GM18498 (cell line): ENCODE results near the gene TPBG.

ENCODE experiments used
- ATAC-seq: cut with Tn5 transposase; IDR thresholded peaks from one replicate; pipeline ENCODE4 v1.9.1; 2021; ENCODE audit warnings: mild to moderate bottlenecking, moderate library complexity; ENCODE audit not compliant: unreplicated experiment

The TPBG gene, protein sequence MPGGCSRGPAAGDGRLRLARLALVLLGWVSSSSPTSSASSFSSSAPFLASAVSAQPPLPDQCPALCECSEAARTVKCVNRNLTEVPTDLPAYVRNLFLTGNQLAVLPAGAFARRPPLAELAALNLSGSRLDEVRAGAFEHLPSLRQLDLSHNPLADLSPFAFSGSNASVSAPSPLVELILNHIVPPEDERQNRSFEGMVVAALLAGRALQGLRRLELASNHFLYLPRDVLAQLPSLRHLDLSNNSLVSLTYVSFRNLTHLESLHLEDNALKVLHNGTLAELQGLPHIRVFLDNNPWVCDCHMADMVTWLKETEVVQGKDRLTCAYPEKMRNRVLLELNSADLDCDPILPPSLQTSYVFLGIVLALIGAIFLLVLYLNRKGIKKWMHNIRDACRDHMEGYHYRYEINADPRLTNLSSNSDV

DNA sequence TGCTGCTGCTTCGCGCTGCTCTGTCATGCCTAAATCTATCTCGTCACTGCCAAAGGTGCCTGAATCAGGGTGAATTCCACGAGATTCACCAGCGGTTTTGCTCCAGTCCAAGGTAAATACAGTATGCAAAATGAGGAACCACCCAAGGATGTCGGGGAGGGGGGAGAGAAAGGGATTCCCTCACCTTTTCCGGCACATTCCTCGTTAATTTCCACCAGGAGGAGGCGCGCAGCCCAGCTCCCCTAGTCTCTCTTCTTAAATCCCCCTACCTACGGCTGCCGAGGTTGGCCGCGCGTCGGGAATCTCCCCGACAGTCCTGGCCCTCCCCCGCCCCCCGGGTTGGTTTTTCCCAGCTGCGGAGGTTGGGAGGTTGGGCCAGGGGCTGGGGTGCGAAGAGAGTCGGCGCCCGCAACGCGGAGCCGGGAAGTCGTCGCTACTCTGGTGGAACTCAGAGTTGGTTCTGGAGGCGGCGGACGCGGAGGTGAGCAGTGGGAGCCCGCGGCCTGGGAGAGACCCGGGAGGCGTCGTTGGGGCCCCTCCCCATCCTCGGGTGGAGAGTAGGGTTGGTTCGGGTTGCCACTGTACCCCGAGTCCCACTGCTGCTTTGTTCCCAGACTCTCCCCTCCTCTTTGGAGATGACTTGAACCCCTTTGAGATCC, at the start of gene TPBG:
Gene TPBG (plus strand): TSS at position 390 of the 659 bp plus-strand sequence. CDS start 1,145 bp downstream, outside the sequence.
- peak; percentile 68 for ATAC-seq

DNA sequence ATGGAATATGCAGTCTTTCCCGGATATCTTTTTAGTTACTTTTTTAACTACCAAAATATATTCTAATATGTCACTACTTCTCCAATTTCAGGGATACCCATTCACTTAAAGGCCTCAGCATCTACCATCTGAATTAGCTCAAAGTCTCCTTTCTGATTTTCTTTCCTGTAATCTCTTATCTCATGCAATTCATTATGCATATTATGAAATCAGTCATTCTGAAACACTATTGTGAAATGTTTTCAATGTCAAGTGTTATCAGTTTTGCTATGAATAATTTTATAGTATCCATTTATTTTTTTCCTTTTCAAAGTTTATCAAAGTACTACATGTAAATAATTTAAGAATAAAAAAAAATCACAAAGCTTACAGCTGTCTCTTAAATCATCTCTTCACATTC, 41.2 kb upstream of the TPBG start:
- ATAC-seq = no peak

DNA sequence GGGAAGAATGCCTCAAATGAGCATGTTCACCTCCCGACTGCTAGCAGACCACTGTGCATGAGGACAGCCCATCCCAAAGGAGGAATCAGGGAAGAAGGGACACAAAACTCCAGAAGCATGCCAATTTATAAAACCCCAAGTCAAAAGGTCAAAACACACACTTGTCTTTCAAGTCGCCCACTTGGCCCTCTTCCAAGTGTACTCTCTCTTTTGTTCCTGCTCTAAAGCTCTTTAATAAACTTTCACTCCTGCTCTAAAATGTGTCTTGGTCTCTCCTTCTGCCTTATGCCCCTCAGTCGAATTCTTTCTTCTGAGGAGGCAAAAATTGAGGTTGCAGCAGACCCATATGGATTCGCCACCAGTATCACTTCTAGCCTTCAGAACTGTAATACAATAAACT, 33.9 kb upstream of the TPBG start:
- no peak for ATAC-seq

DNA sequence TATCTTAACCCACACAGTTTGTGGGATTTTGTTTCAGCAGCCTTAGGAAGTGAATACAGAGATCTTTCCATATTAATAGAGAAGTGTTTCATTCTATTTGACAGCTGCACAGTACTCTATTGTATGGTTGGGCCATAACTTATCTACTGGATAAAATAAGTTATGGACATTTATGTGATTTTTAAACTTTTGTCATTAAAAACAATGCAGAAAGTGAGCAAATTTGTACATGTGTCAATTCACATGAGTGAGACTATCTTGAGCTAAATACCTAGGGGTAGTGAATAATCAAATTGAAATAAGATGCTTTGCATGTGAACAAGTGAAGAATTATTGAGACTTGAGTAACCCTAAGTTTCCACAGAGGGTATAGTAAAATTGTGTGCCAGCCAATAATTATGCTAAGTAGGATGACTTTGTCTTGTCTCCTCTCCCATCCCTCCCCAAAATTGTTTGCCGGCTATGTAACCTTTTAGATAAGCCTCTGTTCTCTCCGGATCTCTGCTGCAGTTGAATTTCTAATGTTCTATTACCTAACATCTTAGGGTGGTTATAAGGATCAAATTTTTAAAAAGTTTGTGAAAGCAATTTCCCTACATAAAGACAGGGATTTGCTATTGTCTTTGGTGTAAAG, 33.3 kb upstream of the TPBG start:
- ATAC-seq = no peak

DNA sequence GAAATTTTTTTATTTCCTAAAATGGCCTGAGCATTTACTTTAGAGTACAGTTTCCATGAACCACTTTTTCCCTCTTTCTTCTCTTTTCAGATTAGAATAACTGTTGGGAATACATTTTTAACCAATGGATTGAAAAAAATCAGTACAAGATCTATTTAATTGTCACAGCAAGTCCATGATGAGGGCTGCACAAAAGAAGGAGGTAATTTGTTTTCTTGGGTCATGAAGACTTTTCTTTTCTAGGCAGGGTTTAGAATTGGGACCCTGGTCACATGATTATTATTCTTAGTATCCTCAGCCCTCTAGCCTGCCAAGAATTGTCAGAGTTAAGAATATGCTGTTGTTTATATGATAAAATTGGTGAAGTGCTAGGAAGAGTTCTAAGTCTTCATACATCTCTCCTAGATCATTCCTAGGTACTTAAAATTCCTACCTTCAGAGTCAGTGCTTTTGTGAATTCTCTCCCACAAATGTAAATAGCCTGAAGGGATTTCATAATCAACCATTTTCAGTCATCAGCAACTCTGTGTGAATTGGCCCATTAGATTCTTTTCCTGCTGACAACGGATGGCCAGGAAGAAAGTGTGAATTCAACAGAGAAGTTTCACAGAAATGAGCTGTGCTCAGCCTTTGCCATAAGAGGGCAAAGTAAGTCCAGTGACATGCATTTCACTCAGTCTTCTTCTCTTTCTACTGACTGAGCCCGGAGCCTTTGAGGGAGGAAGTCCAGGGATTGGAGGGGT, 32.4 kb upstream of the TPBG start:
- ATAC-seq = peak; percentile 69

DNA sequence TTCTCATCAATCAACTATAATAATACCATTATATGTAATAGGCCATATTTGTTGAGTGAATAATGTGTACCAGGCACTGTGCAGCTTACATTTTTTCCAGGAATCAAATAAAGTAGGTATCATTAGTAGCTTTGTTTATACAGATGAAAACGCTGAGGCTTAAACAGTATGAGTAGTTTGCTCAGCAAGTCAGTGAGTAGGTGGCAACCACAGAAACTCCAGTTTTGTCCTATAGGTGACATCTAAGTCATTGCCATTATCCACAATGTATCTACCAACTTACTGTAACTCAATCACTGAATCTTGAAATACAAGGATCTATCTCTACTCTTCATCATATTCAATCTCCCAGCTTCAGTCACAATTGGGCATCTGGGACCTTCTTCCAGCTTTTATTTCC, 29.8 kb upstream of the TPBG start:
- no peak for ATAC-seq

DNA sequence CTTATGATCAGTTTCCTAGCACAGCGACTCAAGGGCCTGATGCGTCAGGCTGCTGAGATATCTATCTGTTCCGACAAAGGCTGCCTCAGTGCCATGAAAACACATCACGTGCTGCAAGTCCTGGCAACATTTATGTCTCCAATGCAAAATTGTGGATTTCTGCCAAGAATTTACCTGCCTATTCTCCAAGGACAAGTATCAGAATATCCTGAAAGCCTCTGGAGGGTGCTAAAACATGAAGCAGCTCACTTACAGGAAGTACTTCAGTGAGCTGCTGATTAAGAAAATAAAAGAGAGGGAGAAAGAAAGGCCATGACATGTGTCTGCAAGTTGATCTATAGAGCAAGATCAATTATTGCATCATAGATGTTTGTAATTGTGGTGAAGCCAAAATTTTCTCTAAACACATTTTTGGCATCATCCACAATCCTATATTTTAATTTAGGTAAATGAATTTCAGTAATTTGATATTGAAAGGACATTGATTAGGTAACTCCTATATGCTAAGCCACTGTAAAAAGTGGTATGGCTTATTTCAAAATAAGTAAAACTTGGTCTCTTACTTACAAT, 25.8 kb upstream of the TPBG start:
- no peak for ATAC-seq

DNA sequence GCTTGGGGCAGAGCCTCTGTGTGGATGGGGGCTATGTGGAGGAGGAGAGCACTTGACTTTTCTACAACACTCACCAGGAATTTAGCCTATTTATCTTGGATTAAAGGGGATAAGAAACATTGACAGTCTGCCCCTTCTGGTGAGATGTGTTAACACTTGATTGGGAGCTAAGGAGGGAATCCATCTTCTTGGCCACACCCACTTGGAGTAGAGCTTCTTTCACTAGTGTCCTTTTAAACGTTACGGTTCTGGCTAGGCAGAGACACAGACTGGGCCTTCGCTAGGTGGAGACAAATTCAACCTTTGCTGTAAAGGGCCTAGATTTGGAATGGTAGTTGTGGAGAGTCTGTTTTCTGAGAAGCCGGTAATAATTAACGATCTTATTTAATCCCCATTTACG, 15.5 kb upstream of the TPBG start:
- no peak for ATAC-seq

DNA sequence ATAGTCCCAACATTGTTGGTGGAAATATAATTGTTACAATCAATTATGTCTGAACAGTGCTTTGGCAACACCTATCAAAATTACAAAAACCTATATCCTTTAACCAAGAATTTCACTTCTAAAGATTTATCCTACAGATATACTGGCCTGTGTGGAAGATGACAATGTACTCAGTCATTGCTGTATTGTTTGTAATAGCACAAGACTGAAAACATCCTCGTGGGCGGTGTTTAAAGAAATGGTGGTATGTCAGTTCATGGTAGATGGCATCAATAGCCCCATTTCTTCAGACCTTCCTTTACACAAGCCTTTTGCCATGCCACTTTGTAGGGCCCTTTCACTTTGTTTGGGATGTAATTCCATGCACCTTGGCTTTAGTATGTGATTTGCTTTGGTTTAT, 9.8 kb upstream of the TPBG start:
- ATAC-seq = no peak

DNA sequence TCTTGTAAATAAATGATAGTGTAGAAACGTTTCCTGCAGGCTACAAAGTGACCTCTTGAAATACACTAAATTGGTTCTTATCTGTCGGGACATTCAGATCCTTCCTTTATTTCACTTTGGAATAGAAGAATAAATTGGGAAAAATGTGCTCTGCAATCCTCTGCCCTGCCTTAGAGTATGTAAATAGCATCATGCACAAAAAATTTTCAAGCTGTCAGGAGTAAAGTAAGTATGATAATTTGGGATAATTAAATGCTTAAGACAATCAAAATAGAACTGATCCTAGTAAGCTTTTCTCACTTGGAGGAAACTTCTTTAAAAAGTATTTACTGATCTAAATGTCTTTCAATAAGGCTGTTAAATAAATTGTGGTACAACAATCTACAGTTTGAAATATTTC, 3.1 kb upstream of the TPBG start:
- ATAC-seq = no peak

DNA sequence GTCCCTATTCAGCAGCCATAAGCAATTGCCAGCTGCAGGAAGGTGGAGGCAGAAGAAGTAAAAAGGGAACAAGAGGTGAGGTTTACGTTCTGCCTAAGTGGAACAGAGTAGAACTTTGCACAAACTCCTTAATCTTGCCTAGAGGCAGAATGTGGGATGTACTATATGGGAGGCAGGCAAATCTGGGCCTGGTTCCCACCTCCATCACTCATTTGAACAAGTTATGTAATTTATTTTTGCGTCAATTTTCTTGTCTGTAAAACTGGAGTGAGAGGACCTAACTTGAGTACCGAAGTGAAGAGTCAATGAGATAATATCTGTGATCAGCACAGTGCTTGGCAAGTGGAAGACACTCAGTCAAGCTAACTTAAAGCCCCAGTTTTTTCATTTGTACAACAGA, 2.0 kb upstream of the TPBG start:
- ATAC-seq = no peak

DNA sequence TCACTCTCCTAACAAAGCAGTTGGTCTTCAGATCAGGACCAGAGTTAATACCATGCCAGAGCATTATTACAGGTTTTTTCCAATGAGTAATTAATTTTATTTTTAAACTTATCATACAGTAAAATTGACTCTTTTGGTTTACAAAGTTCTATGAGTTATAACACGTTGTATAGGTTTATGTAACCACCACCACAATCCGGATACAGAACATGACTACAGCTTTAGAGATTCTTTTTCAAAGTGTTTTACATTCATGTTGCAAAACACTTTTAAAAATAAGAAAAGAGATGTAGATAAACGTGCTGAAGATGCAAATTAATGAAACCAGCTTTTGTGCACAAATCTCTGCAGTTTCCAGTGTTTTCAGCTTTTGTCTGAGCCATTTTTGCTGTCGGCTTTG, 1.5 kb upstream of the TPBG start:
- ATAC-seq = no peak

DNA sequence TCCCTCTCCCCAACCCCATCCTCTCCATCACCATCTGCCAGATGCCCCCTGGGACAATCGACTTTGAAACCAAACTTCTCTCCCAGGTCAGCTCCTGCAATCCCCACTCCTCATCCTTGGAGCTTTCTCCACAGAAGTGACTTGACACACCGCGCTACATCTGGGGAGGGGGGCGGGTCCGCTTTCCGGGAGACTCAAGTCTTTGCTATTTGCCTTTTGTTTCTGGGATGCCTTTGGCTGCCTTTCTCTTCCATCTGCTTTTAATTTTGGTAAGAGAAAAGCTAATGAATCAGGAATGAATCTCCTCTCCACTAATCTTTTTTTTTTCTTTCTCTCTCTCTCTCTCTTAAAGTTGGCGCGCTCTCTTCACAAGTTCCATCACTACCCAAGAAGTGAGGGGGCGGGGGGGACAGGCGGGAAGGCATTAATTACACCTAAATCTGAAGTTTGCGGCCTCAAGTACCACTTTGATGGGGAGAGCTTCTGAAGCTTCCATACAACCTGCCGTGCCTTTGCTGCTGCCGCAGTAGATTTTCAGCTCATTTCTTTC, 664 bp upstream of the TPBG start:
- no peak for ATAC-seq

DNA sequence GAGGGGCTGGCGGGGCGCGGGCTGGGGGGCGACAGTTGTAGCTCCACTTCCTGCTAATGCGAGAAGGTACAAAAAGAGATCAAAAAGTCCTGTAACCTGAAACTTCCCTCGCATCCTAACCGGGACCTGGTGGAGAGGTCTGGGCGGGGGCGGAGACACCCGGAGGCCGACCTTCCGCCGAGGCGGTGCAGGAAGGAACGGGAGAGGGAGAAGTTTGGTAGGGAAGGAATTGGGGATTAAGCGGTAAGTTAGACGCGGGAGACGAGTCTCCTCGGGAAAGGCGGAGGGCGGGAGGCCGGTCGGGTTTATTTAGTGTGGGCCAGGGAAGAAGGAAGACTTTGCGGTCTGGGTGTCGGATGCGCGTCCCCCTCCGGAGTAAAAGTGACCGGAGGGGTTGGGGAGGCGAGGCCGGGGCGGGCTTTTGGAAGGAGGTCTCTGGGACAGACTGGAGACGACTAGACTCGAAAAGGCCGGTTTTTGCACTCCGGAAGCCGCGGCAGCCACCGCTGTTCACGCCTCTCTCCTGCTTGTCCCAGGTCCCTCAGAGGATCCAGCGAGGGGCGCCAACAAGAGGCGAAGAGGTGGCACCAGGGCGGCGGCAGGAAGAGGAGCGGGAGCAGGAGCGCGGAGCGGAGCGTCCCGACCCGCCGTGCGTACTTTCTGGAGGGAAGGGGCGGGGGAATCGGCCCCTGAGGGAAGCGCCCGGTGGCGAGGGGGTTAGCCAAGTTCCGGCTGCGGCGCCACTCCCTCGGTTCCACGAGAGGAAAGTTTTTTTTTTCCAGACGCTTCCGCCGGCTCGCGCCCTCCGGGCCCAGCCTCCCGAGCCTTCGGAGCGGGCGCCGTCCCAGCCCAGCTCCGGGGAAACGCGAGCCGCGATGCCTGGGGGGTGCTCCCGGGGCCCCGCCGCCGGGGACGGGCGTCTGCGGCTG, 734 bp downstream of the TPBG start:
- peak; percentile 41 for ATAC-seq

DNA sequence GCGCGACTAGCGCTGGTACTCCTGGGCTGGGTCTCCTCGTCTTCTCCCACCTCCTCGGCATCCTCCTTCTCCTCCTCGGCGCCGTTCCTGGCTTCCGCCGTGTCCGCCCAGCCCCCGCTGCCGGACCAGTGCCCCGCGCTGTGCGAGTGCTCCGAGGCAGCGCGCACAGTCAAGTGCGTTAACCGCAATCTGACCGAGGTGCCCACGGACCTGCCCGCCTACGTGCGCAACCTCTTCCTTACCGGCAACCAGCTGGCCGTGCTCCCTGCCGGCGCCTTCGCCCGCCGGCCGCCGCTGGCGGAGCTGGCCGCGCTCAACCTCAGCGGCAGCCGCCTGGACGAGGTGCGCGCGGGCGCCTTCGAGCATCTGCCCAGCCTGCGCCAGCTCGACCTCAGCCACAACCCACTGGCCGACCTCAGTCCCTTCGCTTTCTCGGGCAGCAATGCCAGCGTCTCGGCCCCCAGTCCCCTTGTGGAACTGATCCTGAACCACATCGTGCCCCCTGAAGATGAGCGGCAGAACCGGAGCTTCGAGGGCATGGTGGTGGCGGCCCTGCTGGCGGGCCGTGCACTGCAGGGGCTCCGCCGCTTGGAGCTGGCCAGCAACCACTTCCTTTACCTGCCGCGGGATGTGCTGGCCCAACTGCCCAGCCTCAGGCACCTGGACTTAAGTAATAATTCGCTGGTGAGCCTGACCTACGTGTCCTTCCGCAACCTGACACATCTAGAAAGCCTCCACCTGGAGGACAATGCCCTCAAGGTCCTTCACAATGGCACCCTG, 1.6 kb downstream of the TPBG start:
- ATAC-seq = peak; percentile 20

DNA sequence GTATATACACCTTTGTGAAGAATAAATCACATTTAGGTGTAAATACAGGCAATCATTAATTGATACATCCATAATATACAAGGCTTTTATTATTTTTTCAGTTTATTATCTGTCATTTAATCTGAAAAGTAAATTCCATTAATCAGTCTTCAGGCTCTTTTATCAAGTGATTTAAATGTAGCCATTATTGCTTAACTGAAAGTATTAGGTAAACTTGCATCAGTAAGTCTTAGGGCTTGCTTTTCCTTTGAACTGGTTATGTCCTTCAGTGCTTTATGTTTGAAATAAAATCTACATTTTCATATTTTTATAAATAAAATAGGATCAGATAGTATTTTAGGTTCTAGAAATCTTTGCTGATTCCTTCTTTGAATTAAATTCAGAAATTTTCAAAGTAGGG, 4.1 kb downstream of the TPBG start:
- no peak for ATAC-seq

DNA sequence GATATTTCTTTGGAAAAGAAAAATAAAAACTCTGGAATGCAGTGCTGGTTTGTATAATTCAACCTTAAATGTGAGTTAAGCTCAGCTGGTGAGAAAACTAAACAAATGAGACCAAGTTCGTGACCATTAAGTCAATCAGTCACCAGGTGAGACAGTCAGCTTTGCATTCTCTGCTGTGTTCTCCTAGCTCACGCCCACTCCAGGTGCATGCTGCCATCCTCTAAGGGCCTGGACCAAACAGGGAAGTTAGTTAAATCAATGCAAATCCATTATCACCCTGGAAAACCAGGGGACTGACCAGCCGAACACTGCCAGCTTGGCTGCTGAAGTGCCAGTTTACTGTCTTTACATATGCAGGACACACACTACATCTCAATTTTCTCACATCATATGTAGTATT, 7.2 kb downstream of the TPBG start:
- ATAC-seq = no peak

DNA sequence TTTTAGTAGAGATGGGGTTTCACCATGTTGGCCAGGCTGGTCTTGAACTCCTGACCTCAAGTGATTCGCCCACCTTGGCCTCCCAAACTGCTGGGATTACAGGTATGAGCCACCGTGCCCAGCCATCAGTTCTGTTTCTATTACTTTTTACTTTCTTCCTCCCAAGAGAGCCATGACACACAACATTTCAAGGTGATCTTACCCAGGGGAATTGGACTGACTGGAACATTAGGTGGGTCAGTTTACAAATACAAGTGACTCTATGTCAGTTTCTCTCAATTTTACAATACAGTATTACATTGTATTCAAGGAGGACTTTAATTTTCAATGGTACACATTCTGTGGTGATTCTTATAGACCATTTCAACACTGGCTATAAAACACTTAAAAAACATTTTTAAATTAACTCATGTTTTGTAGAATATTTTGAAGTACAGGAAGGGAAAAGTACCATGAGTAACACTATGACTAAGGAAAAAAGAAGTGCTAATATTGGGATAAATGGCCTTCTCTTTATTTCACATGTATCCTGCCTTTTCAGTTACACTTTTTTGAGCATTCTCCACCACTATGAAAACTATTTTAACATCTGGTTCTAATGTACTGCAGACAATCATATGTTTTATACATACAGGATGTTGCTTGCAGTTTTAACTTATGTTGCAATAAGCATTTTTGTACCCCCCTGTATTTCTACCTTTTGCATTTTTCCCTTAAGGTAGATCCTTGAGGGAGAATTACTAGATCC, 8.4 kb downstream of the TPBG start:
- no peak for ATAC-seq
